ENCODE results near the gene TSSK6.

TSSK6 gene

GRCh38 chr19:19514881-19515641 lies at the start of gene TSSK6:
Gene TSSK6 (minus strand): TSS chr19:19515548. CDS start chr19:19515427, 121 bp downstream.
- no peak for DNase-seq (ENCODE audit: low spot score)

DNA sequence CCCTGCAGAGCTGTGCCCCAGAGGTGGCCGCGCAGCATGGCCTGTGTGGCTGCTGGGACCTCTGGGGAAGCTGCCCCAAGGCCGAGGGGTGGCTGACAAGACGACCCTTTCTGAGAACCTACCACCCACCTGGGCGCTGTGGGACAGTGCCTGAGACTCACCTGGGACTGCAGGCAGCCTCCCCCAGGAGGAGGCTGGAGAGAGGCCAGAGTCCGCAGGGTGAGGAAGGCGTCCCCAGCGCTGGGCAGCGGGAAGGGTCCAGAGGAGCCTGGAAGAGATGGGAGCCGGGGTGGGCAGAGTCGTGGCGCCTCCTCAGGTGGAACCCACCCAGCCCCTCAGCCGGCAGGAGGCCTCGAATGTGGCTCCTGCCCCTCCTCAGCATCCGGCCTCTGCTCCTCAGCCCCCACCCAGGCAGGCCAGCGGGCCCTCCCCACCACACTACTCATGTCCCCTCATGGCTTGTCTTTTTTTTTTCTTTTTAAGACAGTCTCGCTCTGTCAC lies 48.0 kb upstream of the TSSK6 start:
- no peak for DNase-seq (ENCODE audit: low spot score)

- no peak for DNase-seq (ENCODE audit: low spot score)
Observed at GRCh38 chr19:19562665-19563347, 47.5 kb upstream of the TSSK6 start.

DNA sequence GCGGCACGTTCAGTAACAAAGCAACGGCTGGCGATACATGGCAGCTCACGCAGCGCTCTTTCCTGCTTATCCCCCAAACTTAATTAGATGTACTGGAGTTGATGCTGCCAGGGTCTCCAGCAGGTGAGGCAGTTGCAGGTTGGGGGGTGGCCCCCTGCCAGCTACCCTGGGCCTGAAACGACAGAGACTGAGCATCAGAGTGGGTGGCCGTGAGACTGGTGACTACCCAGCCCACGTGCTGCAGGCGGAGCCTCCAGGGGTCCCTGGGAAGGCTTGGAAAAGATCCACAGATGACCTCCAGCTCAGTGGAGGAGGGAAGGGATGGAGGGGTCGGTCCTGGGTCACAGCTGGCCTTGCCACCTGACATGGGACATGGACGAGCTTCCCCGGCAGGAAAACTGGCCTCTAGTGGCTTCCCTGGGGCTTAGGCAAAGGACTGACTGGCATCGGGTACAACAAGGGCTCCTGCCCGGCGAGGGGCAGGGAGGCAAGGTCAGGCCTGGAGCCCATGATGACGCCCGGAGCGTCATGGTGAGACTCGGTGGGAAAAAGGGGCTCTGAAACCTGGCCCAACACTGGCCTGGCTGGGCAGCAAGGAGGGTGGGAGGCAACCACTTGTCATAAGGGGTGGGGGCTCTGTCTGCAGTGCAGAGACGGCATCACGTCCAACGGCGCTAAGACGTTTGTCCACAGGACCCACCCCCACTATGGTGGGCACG lies 46.8 kb upstream of the TSSK6 start:
- no peak for DNase-seq (ENCODE audit: low spot score)

DNA sequence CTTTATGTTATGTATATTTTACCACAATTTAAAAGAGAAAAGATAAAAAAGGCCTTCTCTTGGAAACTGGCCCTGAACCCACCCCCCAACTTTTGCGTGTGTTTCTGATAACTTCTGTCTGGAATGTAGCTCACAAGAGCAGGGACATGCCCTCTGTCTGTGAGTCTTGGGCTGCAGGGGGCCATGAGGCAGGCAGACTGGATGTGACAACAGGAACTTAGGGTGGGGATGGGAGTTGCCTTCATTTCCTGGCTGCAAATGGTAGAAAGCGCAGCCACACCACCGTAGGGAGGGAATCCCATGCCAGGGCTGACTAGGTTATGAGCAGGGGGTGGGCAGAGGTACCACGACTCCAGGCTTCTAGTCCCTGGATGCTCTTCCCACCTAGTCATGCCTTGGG lies 44.6 kb upstream of the TSSK6 start:
- DNase-seq (ENCODE audit: low spot score): no peak

- DNase-seq (ENCODE audit: low spot score): no peak
Observed at GRCh38 chr19:19558636-19559035, 43.3 kb upstream of the TSSK6 start.

DNA sequence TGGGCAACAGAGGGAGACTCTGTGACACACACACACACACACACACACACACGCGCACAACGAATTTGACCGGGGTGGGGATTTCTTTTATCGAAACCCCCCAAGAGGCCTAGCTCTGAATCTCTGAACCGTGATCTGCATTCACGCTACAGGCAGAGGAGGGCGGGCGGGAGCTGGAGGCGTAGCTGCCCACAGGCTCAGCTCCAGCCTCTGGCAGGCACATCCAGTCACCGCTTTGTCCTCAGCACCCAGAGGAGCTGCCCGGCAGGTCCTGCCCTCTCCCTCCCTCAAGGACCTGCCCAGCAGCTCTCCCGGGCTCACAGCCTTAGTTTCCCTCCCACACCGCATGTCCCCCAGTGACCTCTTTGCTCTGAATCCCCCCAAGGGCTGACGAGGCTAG lies 42.7 kb upstream of the TSSK6 start:
- no peak for DNase-seq (ENCODE audit: low spot score)

DNA sequence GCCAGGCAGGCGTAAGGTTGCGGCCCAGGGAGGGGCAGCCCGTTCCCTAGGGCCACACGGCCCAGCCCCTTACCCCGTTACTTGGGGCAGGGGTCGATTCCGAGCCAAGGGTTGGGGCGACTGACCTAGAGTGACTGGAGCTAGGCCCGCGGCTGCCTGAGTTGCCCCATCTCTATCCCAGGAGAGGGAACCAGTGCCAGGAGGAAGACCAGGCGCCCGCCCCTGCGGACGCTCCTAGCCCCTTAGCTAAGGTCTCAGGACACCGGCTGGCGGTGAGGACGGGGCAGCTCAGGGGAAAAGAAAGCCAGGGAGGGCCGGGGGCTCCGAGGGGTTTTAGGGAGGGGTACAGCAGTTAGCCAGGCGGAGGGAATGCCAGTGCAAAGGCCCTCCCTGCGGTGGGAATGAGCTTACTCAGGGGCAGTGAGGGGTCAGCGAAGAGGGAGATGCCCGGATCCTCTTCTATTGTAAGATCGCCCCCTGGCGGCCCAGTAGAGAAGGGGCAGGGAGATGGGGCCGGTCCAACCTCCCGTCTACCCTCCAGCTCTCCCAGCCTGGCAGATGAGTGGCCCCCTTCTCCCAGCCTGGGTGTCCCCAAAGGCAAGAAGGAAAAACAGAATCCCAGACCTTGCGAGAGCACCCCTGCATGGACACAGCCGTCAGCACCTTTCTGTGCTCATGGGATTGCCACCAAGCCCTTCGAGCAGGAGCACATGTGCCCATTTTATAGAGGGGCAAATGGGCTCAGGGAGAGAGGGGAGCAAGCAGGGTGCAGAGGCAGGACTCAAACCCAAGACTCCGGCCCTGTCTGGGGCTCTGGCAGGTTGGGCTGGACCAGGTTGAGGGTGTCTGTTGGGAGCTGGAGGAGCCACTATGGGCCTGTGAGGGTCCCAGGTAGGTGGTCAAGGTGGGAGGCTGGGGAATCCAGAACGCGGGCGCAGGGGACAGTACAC lies 39.0 kb upstream of the TSSK6 start:
- DNase-seq (ENCODE audit: low spot score): peak; percentile 71

DNA sequence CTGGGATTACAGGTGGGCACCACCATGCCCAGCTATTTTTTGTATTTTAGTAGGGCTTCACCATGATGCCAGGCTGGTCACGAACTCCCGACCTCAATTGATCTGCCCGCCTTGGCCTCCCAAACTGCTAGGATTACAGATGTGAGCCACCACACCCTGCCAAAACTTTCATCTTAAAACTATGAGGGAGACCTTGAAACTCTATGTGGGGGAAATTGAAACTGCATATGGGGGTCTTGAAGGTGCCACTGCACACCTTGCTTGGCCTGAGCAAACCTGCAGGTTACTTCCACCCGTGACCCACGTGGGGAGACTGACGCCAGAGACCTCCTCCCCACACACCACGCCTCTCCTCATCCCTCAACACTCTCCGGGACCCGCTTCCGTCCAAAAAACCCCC lies 38.3 kb upstream of the TSSK6 start:
- no peak for DNase-seq (ENCODE audit: low spot score)

DNA sequence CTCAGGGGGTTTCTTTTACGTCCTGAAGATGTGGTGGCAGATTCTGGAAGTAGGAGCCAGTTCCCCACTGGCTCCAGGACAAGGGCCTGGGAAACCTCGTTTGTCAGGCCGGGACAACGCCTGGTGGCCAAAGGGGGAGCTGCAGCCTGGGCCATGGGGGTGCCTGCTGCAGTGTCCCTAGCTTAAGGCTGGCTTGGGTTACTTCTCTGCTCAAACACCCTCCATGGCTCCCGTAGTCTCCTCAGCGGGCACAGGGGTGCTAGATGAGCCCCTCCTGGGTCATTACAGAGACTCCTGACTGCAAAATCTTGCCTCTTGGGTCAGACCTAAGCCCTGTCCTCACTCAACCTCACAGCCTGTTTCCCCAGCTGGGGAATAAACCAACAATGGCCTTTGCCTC lies 37.5 kb upstream of the TSSK6 start:
- DNase-seq (ENCODE audit: low spot score): peak; percentile 43

GRCh38 chr19:19551853-19552192 lies 36.5 kb upstream of the TSSK6 start:
- DNase-seq (ENCODE audit: low spot score): no peak

- no peak for DNase-seq (ENCODE audit: low spot score)
Observed at GRCh38 chr19:19550972-19551852, 35.9 kb upstream of the TSSK6 start.

DNA sequence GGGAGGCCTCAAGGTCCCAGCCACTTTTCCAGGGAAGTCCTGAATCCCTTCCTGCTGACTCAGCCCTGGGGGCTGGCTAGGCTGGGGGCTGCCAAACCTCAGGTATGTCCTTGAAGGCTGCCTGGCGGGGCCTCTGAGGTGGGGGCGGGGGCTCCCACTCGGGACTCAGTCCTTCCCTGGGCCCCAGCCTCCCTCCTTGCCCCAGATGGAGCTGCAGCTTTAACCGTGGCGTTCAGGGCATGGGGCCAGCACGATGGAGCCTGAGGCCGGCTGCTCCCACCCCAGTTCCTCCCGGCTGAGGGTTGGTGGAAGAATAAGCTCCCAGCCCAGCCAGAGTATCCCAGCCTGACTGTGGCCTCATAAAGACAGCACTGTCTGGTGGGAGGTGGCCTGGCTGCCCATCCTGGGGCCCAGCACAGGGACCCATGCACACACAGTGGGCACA lies 35.2 kb upstream of the TSSK6 start:
- DNase-seq (ENCODE audit: low spot score): no peak

DNA sequence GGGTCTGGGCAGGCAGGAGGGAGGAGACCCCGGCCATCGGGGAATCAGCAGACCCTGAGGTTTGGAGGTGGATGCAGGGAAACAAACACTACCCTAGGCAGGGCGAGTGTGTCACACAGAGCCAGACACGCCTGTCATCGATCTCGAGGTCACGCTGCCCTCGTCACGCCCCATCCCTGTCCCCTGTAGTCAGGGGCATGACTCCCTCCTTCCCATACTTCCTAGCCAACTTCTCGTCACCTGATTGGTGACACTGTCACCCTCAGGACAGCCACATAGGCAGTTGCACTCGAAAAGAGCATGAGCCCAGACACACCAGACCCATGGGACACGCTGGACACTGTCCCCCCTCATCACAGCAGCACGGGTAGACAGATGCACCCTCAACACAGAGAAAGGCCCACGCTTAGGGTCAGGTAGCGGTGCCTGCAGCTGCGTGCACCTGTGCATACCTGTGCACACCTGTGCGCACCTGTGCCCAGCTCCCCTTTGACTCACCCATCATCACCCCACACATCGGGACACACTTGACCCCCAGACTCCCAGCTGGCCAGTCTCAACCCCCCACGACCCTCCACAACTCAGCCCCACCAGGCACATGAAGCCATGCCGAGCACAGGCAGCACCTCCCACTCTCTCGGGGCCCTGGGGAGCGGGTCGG lies 34.6 kb upstream of the TSSK6 start:
- no peak for DNase-seq (ENCODE audit: low spot score)

DNA sequence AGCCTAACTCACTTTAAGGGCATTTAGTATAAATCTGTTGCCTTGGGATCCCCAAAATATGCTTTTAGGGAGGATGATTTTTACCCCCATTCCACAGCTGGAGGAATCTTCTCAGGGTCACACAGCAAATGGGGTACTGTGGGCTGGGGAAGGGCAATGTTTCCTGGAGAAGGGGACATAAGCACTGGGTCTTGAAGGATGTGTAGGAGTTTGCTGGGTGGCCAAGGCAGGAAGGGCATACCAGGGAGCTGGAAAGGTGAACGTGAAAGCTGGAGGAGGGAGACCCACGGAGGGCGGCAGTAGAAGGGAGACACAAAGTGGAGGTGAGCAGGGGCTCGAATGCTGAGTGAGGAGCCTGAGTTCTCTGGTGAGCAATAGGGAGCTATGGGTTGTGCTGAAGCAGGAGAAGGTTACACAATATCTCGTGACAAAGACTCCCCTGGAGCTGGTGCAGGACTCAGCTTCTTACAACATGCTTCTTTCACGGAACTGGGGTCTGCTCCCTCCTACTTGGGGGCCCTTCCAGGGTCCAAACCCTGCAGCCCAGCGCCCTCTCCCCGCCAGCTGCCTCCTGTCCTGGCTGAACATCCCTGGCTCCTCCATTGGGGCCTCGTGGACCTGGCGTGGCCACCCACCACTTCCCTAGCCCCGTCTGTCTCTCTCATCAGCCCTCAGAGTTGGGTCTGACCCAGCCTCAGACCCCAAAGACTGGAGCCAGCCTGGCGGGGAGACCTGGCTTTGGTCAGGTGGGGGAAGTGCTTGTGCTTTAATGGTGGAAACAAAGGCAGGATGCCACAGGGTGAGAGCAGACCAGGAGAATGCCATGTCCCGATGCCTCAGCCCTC lies 33.8 kb upstream of the TSSK6 start:
- no peak for DNase-seq (ENCODE audit: low spot score)

DNA sequence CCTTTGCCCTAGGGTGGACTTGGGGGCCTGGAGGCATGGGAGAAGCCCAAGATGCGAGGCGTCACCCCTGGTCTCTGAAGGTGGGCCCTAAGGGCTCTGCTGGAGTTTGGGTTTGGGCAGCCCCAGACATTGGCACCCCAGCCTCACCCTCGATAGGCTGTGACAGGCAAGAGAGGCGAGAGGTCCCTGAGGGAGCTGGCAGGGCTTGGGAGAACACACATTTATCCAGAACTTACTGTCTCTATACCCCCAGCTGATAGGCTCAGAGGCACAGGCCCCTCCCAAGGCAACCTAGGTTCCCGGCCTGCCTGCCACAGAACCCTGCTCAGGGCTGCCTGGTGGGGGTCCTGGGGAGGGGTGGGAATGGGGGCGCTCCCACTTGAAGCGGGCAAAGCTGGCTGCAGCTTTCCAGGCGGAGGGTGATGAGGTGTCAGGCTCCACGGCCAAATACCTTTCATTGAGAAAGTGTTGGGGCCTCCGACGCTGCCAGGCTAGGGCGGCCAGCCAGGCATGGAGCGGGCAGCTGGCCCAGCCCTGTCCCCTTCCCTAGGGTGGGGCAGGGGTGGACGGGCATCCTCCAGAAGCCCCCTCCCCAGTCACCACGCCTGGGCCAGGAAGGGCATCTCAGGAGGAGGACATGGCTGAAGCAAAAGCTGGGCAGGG lies 32.5 kb upstream of the TSSK6 start:
- no peak for DNase-seq (ENCODE audit: low spot score)

DNA sequence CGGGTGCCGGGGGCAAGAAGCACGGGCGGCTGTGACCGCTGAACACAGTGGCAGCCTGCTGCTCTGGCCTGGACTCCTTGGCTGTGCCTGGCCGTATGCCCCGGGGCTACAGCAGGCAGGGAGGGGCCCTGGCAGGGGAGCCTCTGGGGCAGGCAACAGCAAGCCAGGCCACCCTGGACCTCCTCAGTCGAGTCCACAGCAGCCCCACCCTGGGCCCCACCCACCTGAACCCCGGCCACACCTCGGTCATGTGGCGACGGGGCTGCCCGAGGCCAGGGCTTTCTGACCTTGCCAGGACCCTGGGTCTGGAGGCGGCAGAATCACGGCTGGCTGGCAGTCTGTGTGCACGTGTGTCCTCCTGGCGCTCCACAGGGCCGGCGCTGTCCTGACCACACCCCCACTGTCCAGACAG lies 31.4 kb upstream of the TSSK6 start:
- no peak for DNase-seq (ENCODE audit: low spot score)

GRCh38 chr19:19545707-19546106 lies 30.4 kb upstream of the TSSK6 start:
- no peak for DNase-seq (ENCODE audit: low spot score)

Measured in germinal center (tissue), 1 donor.